HG02763 (cell line): ENCODE measurements around the gene ADGRB2.

Source experiments
- ATAC-seq: cut with Tn5 transposase; IDR thresholded peaks from one replicate; pipeline ENCODE4 v1.9.1; 2021; ENCODE audit warnings: mild to moderate bottlenecking, moderate library complexity; ENCODE audit not compliant: unreplicated experiment

The ADGRB2 gene

GRCh38 chr1:31750858-31751510 is 13.2 kb downstream of the ADGRB2 start:
- no peak for ATAC-seq

- no peak for ATAC-seq
These were observed 14.1 kb downstream of the ADGRB2 start for GRCh38 chr1:31749785-31750735.

- ATAC-seq = no peak
These were observed 15.8 kb downstream of the ADGRB2 start for GRCh38 chr1:31748365-31748764.

- no peak for ATAC-seq
These were observed 16.8 kb downstream of the ADGRB2 start for GRCh38 chr1:31747304-31747703.

- ATAC-seq = no peak
These were observed 17.5 kb downstream of the ADGRB2 start for GRCh38 chr1:31746687-31747086.

GRCh38 chr1:31745946-31746670 is 18.0 kb downstream of the ADGRB2 start:
- ATAC-seq = no peak

GRCh38 chr1:31745096-31745945 is 18.8 kb downstream of the ADGRB2 start:
- no peak for ATAC-seq

- ATAC-seq = peak; percentile 55
These were observed 19.8 kb downstream of the ADGRB2 start for GRCh38 chr1:31744165-31744888.

GRCh38 chr1:31742462-31743212 is 21.5 kb downstream of the ADGRB2 start:
- ATAC-seq = no peak

- ATAC-seq = no peak
These were observed 24.8 kb downstream of the ADGRB2 start for GRCh38 chr1:31739346-31739745.

GRCh38 chr1:31736675-31737074 is 27.5 kb downstream of the ADGRB2 start:
- ATAC-seq = no peak

GRCh38 chr1:31735571-31735970 is 28.6 kb downstream of the ADGRB2 start:
- no peak for ATAC-seq

GRCh38 chr1:31734582-31735107 is 29.5 kb downstream of the ADGRB2 start:
- no peak for ATAC-seq

GRCh38 chr1:31733389-31734219 is 30.5 kb downstream of the ADGRB2 start:
- ATAC-seq = no peak

- no peak for ATAC-seq
These were observed 31.3 kb downstream of the ADGRB2 start for GRCh38 chr1:31732751-31733289.

- no peak for ATAC-seq
These were observed 31.8 kb downstream of the ADGRB2 start for GRCh38 chr1:31732343-31732742.

GRCh38 chr1:31731049-31731565 is 33.0 kb downstream of the ADGRB2 start:
- no peak for ATAC-seq
